Measurements from ENCODE around the gene KISS1. TPM values are rescaled to one million over a fixed set of nuclear protein-coding genes. Genes with fewer than 3 reads are reported as not detected.

KISS1 gene
- total and polyA plus RNA-seq, 4 donors = 0.25 to 3.4 TPM; not detected in 2

DNA sequence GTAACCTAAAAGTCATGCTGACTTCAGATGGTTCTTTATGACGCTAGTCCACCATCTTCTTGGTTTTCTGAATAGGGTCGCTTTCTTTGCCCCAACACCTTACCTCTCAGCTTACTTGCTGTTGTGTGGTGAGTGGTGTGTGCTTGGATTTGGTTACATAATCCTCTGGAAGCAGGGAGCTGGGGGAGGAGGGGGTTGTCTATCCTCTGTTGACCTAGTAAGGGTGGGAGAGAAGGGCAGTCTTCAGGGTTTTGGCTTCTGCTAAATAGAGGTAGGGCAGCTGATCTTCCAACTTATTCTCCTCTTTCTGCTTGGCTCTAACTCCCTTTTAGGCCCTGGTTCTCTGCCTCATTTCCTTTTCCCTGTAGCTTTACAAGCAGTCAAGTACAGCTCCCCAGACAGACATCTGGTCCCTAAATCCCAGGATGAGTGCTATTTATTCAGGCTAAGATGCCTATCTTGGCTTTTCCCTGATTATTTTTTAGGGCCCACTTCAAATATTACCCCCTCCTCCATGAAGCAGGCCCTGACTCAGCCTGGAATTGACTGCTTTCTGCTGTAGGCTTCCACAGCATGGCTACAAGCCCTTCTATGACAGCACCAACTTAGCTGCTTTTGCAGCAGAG lies 23.8 kb downstream of the KISS1 start:
- 94 to 96% methylated on average over 2 of the region's 2 CpGs for WGBS, 2 donors
- no peak for DNase-seq
- H3K4me3 ChIP-seq = no peak overlapping the region
- peaks cover 0 to 8% (median 2%) of the 10 kb centered on the region in 4 donors for H3K9me3 ChIP-seq (ENCODE audit: control insufficient read depth in 4 of 4, insufficient read depth in 3 of 4, low read length in 3 of 4)
- H3K9ac ChIP-seq (ENCODE audit: insufficient read depth in 1 of 2, low read length in 2 of 2) = no peak overlapping the region
- H3K27me3 ChIP-seq (ENCODE audit: control insufficient read depth in 3 of 3, insufficient read depth in 3 of 3, low read length in 2 of 3) = peaks cover 0 to 7% (median 2%) of the 10 kb centered on the region in 3 donors
- no peaks in the 10 kb centered on the region for H3K36me3 ChIP-seq (ENCODE audit: control insufficient read depth in 4 of 4, insufficient read depth in 4 of 4, low read length in 4 of 4)
- no peaks in the 10 kb centered on the region for H3K4me1 ChIP-seq (ENCODE audit: control insufficient read depth in 5 of 5, insufficient read depth in 5 of 5, low read length in 5 of 5)
- ATAC-seq (ENCODE audit: insufficient read depth, low FRiP score) = no peak
- no peak overlapping the region for H3K27ac ChIP-seq (ENCODE audit: low read depth in 1 of 2, low read length in 1 of 2)
- TF ChIP-seq CTCF (IDR thresholded peaks at IDR 0.05; ENCODE audit: control extremely low read depth, extremely low read depth) = no peak

DNA sequence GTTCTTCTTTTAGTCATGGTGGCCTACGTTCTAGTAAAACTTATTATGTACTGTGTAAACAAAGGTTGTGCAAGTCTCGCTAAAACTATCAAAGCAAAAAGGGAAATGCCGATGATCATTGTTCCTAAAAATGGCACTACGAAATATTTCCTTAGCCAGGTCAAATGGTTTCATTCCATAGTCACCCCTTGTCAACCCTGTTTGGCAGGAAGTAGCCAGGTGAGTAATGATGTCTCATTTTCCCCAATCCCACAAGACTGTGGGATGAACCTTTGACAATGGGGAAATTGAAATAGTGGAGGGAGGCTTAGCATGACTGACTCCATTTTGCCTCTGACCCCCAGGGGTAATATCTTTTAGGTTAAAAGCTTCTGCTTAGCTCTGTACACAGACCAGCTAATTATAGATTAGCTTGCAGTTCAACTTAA lies 24.5 kb downstream of the KISS1 start:
- peaks cover 0 to 8% (median 2%) of the 10 kb centered on the region in 4 donors for H3K9me3 ChIP-seq (ENCODE audit: control insufficient read depth in 4 of 4, insufficient read depth in 3 of 4, low read length in 3 of 4)
- no peak overlapping the region for H3K4me3 ChIP-seq
- H3K27ac ChIP-seq (ENCODE audit: low read depth in 1 of 2, low read length in 1 of 2) = no peak overlapping the region
- no peak overlapping the region for H3K9ac ChIP-seq (ENCODE audit: insufficient read depth in 1 of 2, low read length in 2 of 2)
- WGBS, 2 donors = 17 to 22% methylated on average over 4 of the region's 4 CpGs
- H3K4me1 ChIP-seq (ENCODE audit: control insufficient read depth in 5 of 5, insufficient read depth in 5 of 5, low read length in 5 of 5) = no peaks in the 10 kb centered on the region
- H3K27me3 ChIP-seq (ENCODE audit: control insufficient read depth in 3 of 3, insufficient read depth in 3 of 3, low read length in 2 of 3) = peaks cover 0 to 3% (median 2%) of the 10 kb centered on the region in 3 donors
- H3K36me3 ChIP-seq (ENCODE audit: control insufficient read depth in 4 of 4, insufficient read depth in 4 of 4, low read length in 4 of 4) = no peaks in the 10 kb centered on the region
- DNase-seq = no peak
- TF ChIP-seq CTCF (IDR thresholded peaks at IDR 0.05; ENCODE audit: control extremely low read depth, extremely low read depth) = no peak
- peak; percentile 19 for ATAC-seq (ENCODE audit: insufficient read depth, low FRiP score)

GRCh38 chr1:204170494-204171155 lies 25.7 kb downstream of the KISS1 start:
- Histone ChIP-seq H3K27ac (ENCODE audit: low read depth in 1 of 2, low read length in 1 of 2) (no peak overlapping the region), H3K4me3 (no peak overlapping the region), H3K27me3 (ENCODE audit: control insufficient read depth in 3 of 3, insufficient read depth in 3 of 3, low read length in 2 of 3) (peaks cover 0 to 3% (median 2%) of the 10 kb centered on the region in 3 donors), H3K9me3 (ENCODE audit: control insufficient read depth in 4 of 4, insufficient read depth in 3 of 4, low read length in 3 of 4) (peaks cover 0 to 8% (median 2%) of the 10 kb centered on the region in 4 donors), H3K9ac (ENCODE audit: insufficient read depth in 1 of 2, low read length in 2 of 2) (no peak overlapping the region), H3K4me1 (ENCODE audit: control insufficient read depth in 5 of 5, insufficient read depth in 5 of 5, low read length in 5 of 5) (no peaks in the 10 kb centered on the region), H3K36me3 (ENCODE audit: control insufficient read depth in 4 of 4, insufficient read depth in 4 of 4, low read length in 4 of 4) (no peaks in the 10 kb centered on the region)
- 91 to 95% methylated on average over 3 of the region's 3 CpGs for WGBS, 2 donors
- no peak for TF ChIP-seq CTCF (IDR thresholded peaks at IDR 0.05; ENCODE audit: control extremely low read depth, extremely low read depth)
- ATAC-seq (ENCODE audit: insufficient read depth, low FRiP score) = no peak
- DNase-seq = no peak

All from lung (tissue), 12 donors.